DOHH2 (cell line): ENCODE measurements around the gene IL20RB.
"Not testable (repeated sequence)": the region's sequence is repeated elsewhere in the genome, so short reads cannot be mapped to it uniquely, and the experiment has no call there.

ENCODE experiments used
- H3F3A ChIP-seq: fragments of 200-600 bp; sonication (generic), shearing (Covaris generic); 2 replicates; pipeline ENCODE4 v1.6.0; 2016; ENCODE audit warnings: antibody characterized with exemption, mild to moderate bottlenecking; ENCODE audit not compliant: control insufficient read depth, insufficient read depth
- H3K27ac ChIP-seq: fragments of 200-600 bp; sonication (generic); 2 replicates; pipeline ENCODE4 v1.5.1; 2014; ENCODE audit warnings: low read depth, mild to moderate bottlenecking, low read length, moderate library complexity
- H3K27me3 ChIP-seq: fragments of 200-600 bp; sonication (generic); 2 replicates; pipeline ENCODE4 v1.6.1; 2014; ENCODE audit warnings: mild to moderate bottlenecking, low read length, mixed read lengths; ENCODE audit not compliant: control insufficient read depth
- H3K36me3 ChIP-seq: fragments of 200-600 bp; sonication (generic); 2 replicates; pipeline ENCODE4 v1.6.1; 2014; ENCODE audit warnings: mild to moderate bottlenecking, low read length, moderate library complexity, mixed read lengths; ENCODE audit not compliant: control insufficient read depth
- H3K4me1 ChIP-seq: fragments of 200-600 bp; sonication (generic); 2 replicates; pipeline ENCODE4 v1.6.1; 2014; ENCODE audit warnings: mild to moderate bottlenecking, low read length, mixed read lengths; ENCODE audit not compliant: control insufficient read depth
- H3K4me2 ChIP-seq: fragments of 200-600 bp; sonication (generic); 2 replicates; pipeline ENCODE4 v1.6.0; 2014; ENCODE audit warnings: mild to moderate bottlenecking, low read length, moderate library complexity
- H3K4me3 ChIP-seq: fragments of 200-600 bp; sonication (generic); 2 replicates; pipeline ENCODE4 v1.5.1; 2014; ENCODE audit warnings: mild to moderate bottlenecking, low read length, mixed read lengths
- H3K79me2 ChIP-seq: fragments of 200-600 bp; sonication (generic); 2 replicates; pipeline ENCODE4 v1.6.1; 2014; ENCODE audit warnings: mild to moderate bottlenecking, low read length, mixed read lengths; ENCODE audit not compliant: control insufficient read depth
- H3K9me2 ChIP-seq: fragments of 200-600 bp; sonication (generic); replicated peaks from 2 replicates; pipeline ENCODE4 v1.6.1; 2014; ENCODE audit warnings: mild to moderate bottlenecking, low read length, mixed read lengths; ENCODE audit not compliant: control insufficient read depth
- H3K9me3 ChIP-seq: fragments of 200-600 bp; sonication (generic); 2 replicates; pipeline ENCODE4 v1.6.1; 2014; ENCODE audit warnings: antibody characterized with exemption, low read length, mixed read lengths; ENCODE audit not compliant: control insufficient read depth, insufficient read depth
- H4K20me1 ChIP-seq: fragments of 200-600 bp; sonication (generic); 2 replicates; pipeline ENCODE4 v1.6.0; 2014; ENCODE audit warnings: low read depth, mild to moderate bottlenecking, antibody characterized with exemption, low read length, moderate library complexity; ENCODE audit not compliant: control insufficient read depth, insufficient read depth
- EZH2phosphoT487 ChIP-seq: fragments of 200-600 bp; sonication (generic); IDR thresholded peaks from 2 replicates; pipeline ENCODE4 v1.6.1; 2017; ENCODE audit warnings: borderline replicate concordance, mild to moderate bottlenecking, antibody characterized with exemption, low read length, moderate library complexity, mixed read lengths
- TF ChIP-seq, protein P1 (sequence below): fragments of 200-600 bp; sonication (generic); IDR thresholded peaks from one replicate; pipeline ENCODE4 v1.5.1; 2014; ENCODE audit warnings: antibody characterized with exemption, mild to moderate bottlenecking, low read depth, low read length; ENCODE audit not compliant: poor library complexity, severe bottlenecking

Gene IL20RB

GRCh38 chr3:136982520-136983138, 24.8 kb downstream of the IL20RB start:
- H3K36me3 ChIP-seq: no peaks in the 10 kb centered on the region
- no peaks in the 10 kb centered on the region for H3K27me3 ChIP-seq
- no peak overlapping the region for H3K4me3 ChIP-seq
- no peaks in the 10 kb centered on the region for H3F3A ChIP-seq
- no peaks in the 10 kb centered on the region for H3K4me1 ChIP-seq
- TF ChIP-seq EZH2phosphoT487: no peak
- TF ChIP-seq, protein P1, sequence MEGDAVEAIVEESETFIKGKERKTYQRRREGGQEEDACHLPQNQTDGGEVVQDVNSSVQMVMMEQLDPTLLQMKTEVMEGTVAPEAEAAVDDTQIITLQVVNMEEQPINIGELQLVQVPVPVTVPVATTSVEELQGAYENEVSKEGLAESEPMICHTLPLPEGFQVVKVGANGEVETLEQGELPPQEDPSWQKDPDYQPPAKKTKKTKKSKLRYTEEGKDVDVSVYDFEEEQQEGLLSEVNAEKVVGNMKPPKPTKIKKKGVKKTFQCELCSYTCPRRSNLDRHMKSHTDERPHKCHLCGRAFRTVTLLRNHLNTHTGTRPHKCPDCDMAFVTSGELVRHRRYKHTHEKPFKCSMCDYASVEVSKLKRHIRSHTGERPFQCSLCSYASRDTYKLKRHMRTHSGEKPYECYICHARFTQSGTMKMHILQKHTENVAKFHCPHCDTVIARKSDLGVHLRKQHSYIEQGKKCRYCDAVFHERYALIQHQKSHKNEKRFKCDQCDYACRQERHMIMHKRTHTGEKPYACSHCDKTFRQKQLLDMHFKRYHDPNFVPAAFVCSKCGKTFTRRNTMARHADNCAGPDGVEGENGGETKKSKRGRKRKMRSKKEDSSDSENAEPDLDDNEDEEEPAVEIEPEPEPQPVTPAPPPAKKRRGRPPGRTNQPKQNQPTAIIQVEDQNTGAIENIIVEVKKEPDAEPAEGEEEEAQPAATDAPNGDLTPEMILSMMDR: no peak
- H3K9me3 ChIP-seq: no peaks in the 10 kb centered on the region
- H3K9me2 ChIP-seq: no peaks in the 10 kb centered on the region
- no peak overlapping the region for H3K4me2 ChIP-seq
- H3K27ac ChIP-seq: no peak overlapping the region
- H4K20me1 ChIP-seq: no peaks in the 10 kb centered on the region
- no peaks in the 10 kb centered on the region for H3K79me2 ChIP-seq

GRCh38 chr3:136984837-136985236, 27.1 kb downstream of the IL20RB start:
- H3K9me2 ChIP-seq: no peaks in the 10 kb centered on the region
- no peak overlapping the region for H3K27ac ChIP-seq
- no peaks in the 10 kb centered on the region for H3K9me3 ChIP-seq
- no peaks in the 10 kb centered on the region for H3K79me2 ChIP-seq
- no peak for TF ChIP-seq EZH2phosphoT487
- TF ChIP-seq, protein P1: no peak
- H3K4me3 ChIP-seq: no peak overlapping the region
- H3K36me3 ChIP-seq: no peaks in the 10 kb centered on the region
- no peaks in the 10 kb centered on the region for H3F3A ChIP-seq
- H4K20me1 ChIP-seq: no peaks in the 10 kb centered on the region
- no peak overlapping the region for H3K4me2 ChIP-seq
- H3K4me1 ChIP-seq: no peaks in the 10 kb centered on the region
- no peaks in the 10 kb centered on the region for H3K27me3 ChIP-seq

DNA sequence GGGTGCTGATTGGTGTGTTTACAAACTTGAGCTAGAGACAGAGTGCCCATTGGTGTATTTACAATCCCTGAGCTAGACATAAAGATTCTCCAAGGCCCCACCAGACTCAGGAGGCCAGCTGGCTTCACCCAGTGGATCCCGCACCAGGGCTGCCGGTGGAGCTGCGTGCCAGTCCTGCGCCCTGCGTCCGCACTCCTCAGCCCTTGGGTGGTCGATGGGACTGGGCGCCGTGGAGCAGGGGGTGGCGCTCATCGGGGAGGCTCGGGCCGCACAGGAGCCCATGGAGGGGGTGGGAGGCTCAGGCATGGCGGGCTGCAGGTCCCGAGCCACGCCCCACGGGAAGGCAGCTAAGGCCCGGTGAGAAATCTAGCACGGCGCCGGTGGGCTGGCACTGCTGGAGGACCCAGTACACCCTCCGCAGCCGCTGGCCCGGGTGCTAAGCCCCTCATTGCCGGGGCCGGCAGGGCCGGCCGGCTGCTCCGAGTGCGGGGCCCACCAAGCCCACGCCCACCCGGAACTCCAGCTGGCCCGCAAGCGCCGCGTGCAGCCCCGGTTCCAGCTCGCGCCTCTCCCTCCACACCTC, 29.7 kb downstream of the IL20RB start:
- not testable (repeated sequence) for H3K27me3 ChIP-seq, H4K20me1 ChIP-seq, H3K4me3 ChIP-seq, H3K4me2 ChIP-seq, H3K9me2 ChIP-seq, H3K27ac ChIP-seq, H3K79me2 ChIP-seq, H3K36me3 ChIP-seq, H3F3A ChIP-seq, H3K4me1 ChIP-seq, H3K9me3 ChIP-seq

DNA sequence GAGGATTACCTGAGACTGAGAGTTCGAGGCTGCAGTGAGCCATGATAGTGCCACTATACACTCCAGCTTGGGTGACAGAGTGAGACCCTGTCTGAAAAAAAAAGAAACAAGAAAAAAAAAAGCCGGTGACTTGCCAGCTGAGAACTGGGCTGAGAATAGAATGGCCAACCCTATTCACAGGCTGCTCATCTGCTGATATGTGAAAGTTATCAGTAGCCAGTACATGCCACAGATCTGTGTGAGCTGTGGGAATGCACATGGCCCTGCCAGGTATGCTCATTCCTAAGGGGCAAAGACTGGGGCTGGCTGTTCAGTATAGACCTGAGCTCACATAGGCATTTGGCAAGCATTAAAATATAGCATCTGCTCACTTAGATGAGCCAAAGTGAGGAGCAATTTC, 30.9 kb downstream of the IL20RB start:
- no peak overlapping the region for H3K27ac ChIP-seq
- no peak overlapping the region for H3K4me3 ChIP-seq

More for the DNA sequence above, 30.9 kb downstream of the IL20RB start:
- no peak for TF ChIP-seq EZH2phosphoT487
- TF ChIP-seq, protein P1: no peak
- Histone ChIP-seq H3K79me2 (no peaks in the 10 kb centered on the region), H3K9me2 (no peaks in the 10 kb centered on the region), H4K20me1 (no peaks in the 10 kb centered on the region), H3K36me3 (no peaks in the 10 kb centered on the region), H3K9me3 (no peaks in the 10 kb centered on the region), H3K4me1 (no peaks in the 10 kb centered on the region), H3K4me2 (no peak overlapping the region), H3F3A (no peaks in the 10 kb centered on the region), H3K27me3 (no peaks in the 10 kb centered on the region)
